Breast epithelium (tissue), 4 donors: ENCODE results near the gene LRRC46. TPM values are rescaled to one million over a fixed set of nuclear protein-coding genes. Genes with fewer than 3 reads are reported as not detected.

Source experiments
- DNase-seq, 2 donors: peaks; one replicate each; pipeline ENCODE4 v3.0.0-alpha.2; 2019; ENCODE audit warnings: low spot score in 2 of 2
- H3K27ac ChIP-seq, 2 donors: fragments of 200-600 bp; sonication (generic) in 1 of 2; one replicate each; pipeline ENCODE4 v1.5.1; 2016 to 2019; ENCODE audit warnings: mild to moderate bottlenecking in 1 of 2
- H3K27me3 ChIP-seq, 2 donors: fragments of 200-600 bp; sonication (generic) in 1 of 2; one replicate each; pipeline versions ENCODE4 v1.5.1 to v1.6.0; 2017 to 2019; ENCODE audit warnings: control low read depth in 1 of 2, mild to moderate bottlenecking in 1 of 2
- H3K36me3 ChIP-seq: fragments of 200-600 bp; one replicate; pipeline ENCODE4 v1.5.1; 2019
- H3K4me1 ChIP-seq, 2 donors: fragments of 200-600 bp; sonication (generic); one replicate each; pipeline ENCODE4 v1.5.1; 2016 to 2019; ENCODE audit warnings: control low read depth in 1 of 2
- H3K4me3 ChIP-seq, 3 donors: fragments of 200-600 bp; sonication (generic); 1 replicate in 2 of 3; 2 replicates in 1 of 3; pipeline ENCODE4 v1.5.1; 2016 to 2019; ENCODE audit warnings: mild to moderate bottlenecking in 3 of 3, moderate library complexity in 2 of 3
- H3K9me3 ChIP-seq, 2 donors: fragments of 200-600 bp; sonication (generic) in 1 of 2; one replicate each; pipeline ENCODE4 v1.5.1; 2016 to 2019; ENCODE audit warnings: control low read depth in 1 of 2
- POLR2A ChIP-seq: fragments of 450-650 bp; IDR thresholded peaks from one replicate; pipeline ENCODE4 v1.6.1; 2016; ENCODE audit warnings: antibody characterized with exemption, mild to moderate bottlenecking, moderate library complexity
- POLR2AphosphoS5 ChIP-seq, 3 donors: sonication (generic); formaldehyde crosslinking; IDR thresholded peaks; one replicate each; pipeline ENCODE4 v1.6.1; 2017; ENCODE audit warnings: antibody characterized with exemption in 3 of 3
- intact Hi-C: fragments of 100-400 bp; cut with DNase I; formaldehyde crosslinking; loops from one replicate; pipeline ENCODE4 v1.15.1; 2023; ENCODE audit warnings: low total_unique reads
- total RNA-seq, 3 donors: library from RNA; depleted of rRNA; stranded (reverse); fragments of >200 nt; gene quantifications; one replicate each; pipeline ENCODE4 v1.1.0, GENCODE V29; 2016
- TF ChIP-seq, protein P1 (sequence below), 3 donors: fragments of 450-650 bp; IDR thresholded peaks; one replicate each; pipeline ENCODE4 v1.5.1; 2016 to 2017; ENCODE audit warnings: antibody characterized with exemption in 3 of 3, mild to moderate bottlenecking in 3 of 3, moderate library complexity in 3 of 3

The LRRC46 gene
- total RNA-seq, 3 donors from 2014 or later = 0.16 to 0.59 (median 0.33) TPM

GRCh38 chr17:47844814-47845715 lies 13.6 kb downstream of the LRRC46 start:
- Histone ChIP-seq H3K4me3 (no peak overlapping the region), H3K36me3 (no peaks in the 10 kb centered on the region), H3K27ac (peak overlapping the region in 1 of 2 donors; percentile 27), H3K4me1 (peaks cover 6 to 20% of the 10 kb centered on the region in 2 donors), H3K27me3 (peaks cover 0 to 16% of the 10 kb centered on the region in 2 donors), H3K9me3 (no peaks in the 10 kb centered on the region)
- TF ChIP-seq, protein P1, sequence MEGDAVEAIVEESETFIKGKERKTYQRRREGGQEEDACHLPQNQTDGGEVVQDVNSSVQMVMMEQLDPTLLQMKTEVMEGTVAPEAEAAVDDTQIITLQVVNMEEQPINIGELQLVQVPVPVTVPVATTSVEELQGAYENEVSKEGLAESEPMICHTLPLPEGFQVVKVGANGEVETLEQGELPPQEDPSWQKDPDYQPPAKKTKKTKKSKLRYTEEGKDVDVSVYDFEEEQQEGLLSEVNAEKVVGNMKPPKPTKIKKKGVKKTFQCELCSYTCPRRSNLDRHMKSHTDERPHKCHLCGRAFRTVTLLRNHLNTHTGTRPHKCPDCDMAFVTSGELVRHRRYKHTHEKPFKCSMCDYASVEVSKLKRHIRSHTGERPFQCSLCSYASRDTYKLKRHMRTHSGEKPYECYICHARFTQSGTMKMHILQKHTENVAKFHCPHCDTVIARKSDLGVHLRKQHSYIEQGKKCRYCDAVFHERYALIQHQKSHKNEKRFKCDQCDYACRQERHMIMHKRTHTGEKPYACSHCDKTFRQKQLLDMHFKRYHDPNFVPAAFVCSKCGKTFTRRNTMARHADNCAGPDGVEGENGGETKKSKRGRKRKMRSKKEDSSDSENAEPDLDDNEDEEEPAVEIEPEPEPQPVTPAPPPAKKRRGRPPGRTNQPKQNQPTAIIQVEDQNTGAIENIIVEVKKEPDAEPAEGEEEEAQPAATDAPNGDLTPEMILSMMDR (IDR thresholded peaks at IDR 0.05) = peak in 2 of 3 donors; percentile 8 to 32
- no peak for TF ChIP-seq POLR2AphosphoS5 (IDR thresholded peaks at IDR 0.05)
- no peak for DNase-seq
- intact Hi-C loops = loop anchor here (5.0 kb wide), 1 partner anchor 47 kb away; no protein-coding TSS in a partner anchor

GRCh38 chr17:47845716-47846075 lies 14.2 kb downstream of the LRRC46 start:
- Histone ChIP-seq H3K4me3 (no peak overlapping the region), H3K9me3 (no peaks in the 10 kb centered on the region), H3K4me1 (peaks cover 3 to 15% of the 10 kb centered on the region in 2 donors), H3K27ac (no peak overlapping the region), H3K27me3 (peaks cover 0 to 16% of the 10 kb centered on the region in 2 donors), H3K36me3 (no peaks in the 10 kb centered on the region)
- TF ChIP-seq, protein P1 (IDR thresholded peaks at IDR 0.05) = no peak
- TF ChIP-seq POLR2A (no peak), POLR2AphosphoS5 (IDR thresholded peaks at IDR 0.05) (no peak)
- no peak for DNase-seq
- intact Hi-C loops = no loop called here

DNA sequence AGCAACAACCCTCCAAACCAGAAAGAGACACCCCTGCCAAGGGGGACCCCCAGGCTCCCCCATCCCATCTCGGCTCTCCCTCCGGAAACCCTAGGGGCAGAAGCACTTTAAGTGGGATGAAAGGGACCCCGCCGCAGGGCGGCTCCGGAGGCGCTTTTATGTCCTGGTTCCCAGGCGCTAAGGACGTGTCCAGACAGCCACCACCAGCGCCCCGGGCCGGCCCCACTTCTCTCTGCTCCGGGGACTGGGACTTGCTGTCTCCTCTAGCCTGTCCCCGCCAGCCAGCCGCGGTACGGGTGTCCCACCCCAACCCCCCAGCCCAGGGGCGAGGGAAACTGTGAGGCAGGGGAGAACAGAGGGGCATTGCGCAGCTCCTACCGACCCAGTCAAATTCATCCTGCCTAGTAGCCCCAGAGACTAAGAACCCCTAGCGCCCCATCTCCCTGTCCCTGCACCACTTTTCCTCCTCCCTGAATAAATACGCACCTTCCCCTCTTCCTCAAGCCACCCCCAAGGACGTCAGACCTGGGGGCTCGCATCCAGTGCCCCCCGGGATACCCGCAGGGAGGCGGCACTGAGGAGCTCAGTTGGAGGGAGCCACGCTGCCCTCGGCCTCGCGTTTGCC lies 15.4 kb downstream of the LRRC46 start:
- intact Hi-C loops = no loop called here
- Histone ChIP-seq H3K27me3 (peaks cover 0 to 16% of the 10 kb centered on the region in 2 donors), H3K9me3 (no peaks in the 10 kb centered on the region), H3K36me3 (no peaks in the 10 kb centered on the region), H3K4me1 (peaks cover 3 to 15% of the 10 kb centered on the region in 2 donors), H3K4me3 (peak overlapping the region in 2 of 3 donors; percentile 4 to 25), H3K27ac (no peak overlapping the region)
- no peak for TF ChIP-seq POLR2AphosphoS5 (IDR thresholded peaks at IDR 0.05)
- no peak for DNase-seq

GRCh38 chr17:47847341-47848197 lies 16.1 kb downstream of the LRRC46 start:
- Histone ChIP-seq H3K36me3 (no peaks in the 10 kb centered on the region), H3K27me3 (peaks cover 0 to 18% of the 10 kb centered on the region in 2 donors), H3K27ac (no peak overlapping the region), H3K4me3 (peak overlapping the region in 2 of 3 donors; percentile 25 to 62), H3K9me3 (no peaks in the 10 kb centered on the region), H3K4me1 (peaks cover 3 to 15% of the 10 kb centered on the region in 2 donors)
- intact Hi-C loops = no loop called here
- TF ChIP-seq, protein P1 (IDR thresholded peaks at IDR 0.05) = no peak
- TF ChIP-seq POLR2A = no peak
- no peak for TF ChIP-seq POLR2AphosphoS5 (IDR thresholded peaks at IDR 0.05)
- DNase-seq = no peak

DNA sequence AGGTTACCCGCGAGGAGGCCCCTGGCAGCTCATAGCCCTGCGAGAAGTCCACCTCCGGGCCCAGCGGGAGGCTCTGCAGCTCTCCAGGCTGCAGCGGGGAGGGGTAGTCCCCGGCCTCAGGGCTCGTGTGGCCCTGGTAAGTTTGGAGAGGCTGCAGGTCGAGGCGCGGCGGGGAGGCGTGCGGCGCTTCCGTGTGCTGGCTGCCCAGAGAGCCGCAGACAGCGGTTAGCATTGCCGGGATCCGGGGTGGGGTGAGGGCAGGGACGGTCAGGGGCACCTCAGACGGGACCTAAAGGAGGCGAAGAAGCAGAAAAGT lies 16.7 kb downstream of the LRRC46 start:
- TF ChIP-seq POLR2A = no peak
- no peak for TF ChIP-seq POLR2AphosphoS5 (IDR thresholded peaks at IDR 0.05)
- TF ChIP-seq, protein P1 (IDR thresholded peaks at IDR 0.05) = no peak
- Histone ChIP-seq H3K9me3 (no peaks in the 10 kb centered on the region), H3K27ac (no peak overlapping the region), H3K4me1 (peaks cover 3 to 12% of the 10 kb centered on the region in 2 donors), H3K27me3 (peaks cover 0 to 24% of the 10 kb centered on the region in 2 donors), H3K4me3 (peak overlapping the region in 1 of 3 donors; percentile 62), H3K36me3 (no peaks in the 10 kb centered on the region)
- DNase-seq = no peak
- intact Hi-C loops = no loop called here
